HEK293 (cell line): ENCODE results near the gene OR5T2.

Source experiments
- CTCF ChIA-PET: fragments of 350-600 bp; formaldehyde crosslinking; extraction: SDS; loops from one replicate; lab custom pipeline; 2021; ENCODE audit warnings: antibody characterized with exemption; lab: Yijun Ruan, JAX
- POLR2A ChIA-PET: fragments of 300-600 bp; formaldehyde crosslinking; extraction: SDS; loops from one replicate; lab custom pipeline; 2020; ENCODE audit warnings: antibody characterized with exemption, inconsistent platforms; lab: Yijun Ruan, JAX
- H3K27ac ChIP-seq: fragments of 200-500 bp; sonication (Bioruptor generic); 2 replicates; pipeline ENCODE4 v1.5.1; 2014; ENCODE audit warnings: low read depth, low read length, control low read depth, inconsistent platforms; ENCODE audit errors: extremely low read depth
- H3K36me3 ChIP-seq, 2 experiments: fragments of 200-500 bp in 1 of 2; sonication (Bioruptor generic) in 1 of 2; 1 replicate in 1 of 2; 2 replicates in 1 of 2; pipeline ENCODE4 v1.5.1; 2014 to 2017; ENCODE audit warnings: inconsistent platforms in 2 of 2, low read length in 2 of 2; ENCODE audit not compliant: control insufficient read depth in 2 of 2, insufficient read depth in 1 of 2
- H3K4me1 ChIP-seq: fragments of 200-500 bp; sonication (Bioruptor generic); 2 replicates; pipeline ENCODE4 v1.5.1; 2014; ENCODE audit warnings: mild to moderate bottlenecking, low read length, inconsistent platforms; ENCODE audit not compliant: control insufficient read depth, insufficient read depth
- H3K4me3 ChIP-seq: 2 replicates; pipeline ENCODE4 v1.5.1; 2011; ENCODE audit warnings: low read depth, mild to moderate bottlenecking, control low read depth, low read length, moderate library complexity
- H3K9me3 ChIP-seq: fragments of 200-500 bp; sonication (Bioruptor generic); 2 replicates; pipeline ENCODE4 v1.5.1; 2014; ENCODE audit warnings: low read depth, low read length, inconsistent platforms; ENCODE audit not compliant: control insufficient read depth, insufficient read depth
- AEBP2 ChIP-seq: fragments of 450-650 bp; formaldehyde crosslinking; IDR thresholded peaks from 2 replicates; pipeline ENCODE4 v1.5.1; 2016; ENCODE audit warnings: missing biosample characterization, missing genetic modification characterization, borderline replicate concordance
- HOXC10 ChIP-seq: sonication (generic); formaldehyde crosslinking; IDR thresholded peaks from 2 replicates; pipeline ENCODE4 v1.8.1; 2023; ENCODE audit warnings: mild to moderate bottlenecking, missing genetic modification reagents
- KLF16 ChIP-seq: fragments of 450-650 bp; formaldehyde crosslinking; IDR thresholded peaks from 2 replicates; pipeline ENCODE4 v1.5.1; 2017; ENCODE audit warnings: missing biosample characterization, missing genetic modification characterization
- KLF9 ChIP-seq: fragments of 450-650 bp; formaldehyde crosslinking; IDR thresholded peaks from 2 replicates; pipeline ENCODE4 v1.5.1; 2016; ENCODE audit warnings: missing biosample characterization, missing genetic modification characterization, low read depth
- MEIS1 ChIP-seq: sonication (generic); formaldehyde crosslinking; IDR thresholded peaks from 2 replicates; pipeline ENCODE4 v1.8.1; 2022; ENCODE audit warnings: missing genetic modification reagents, mild to moderate bottlenecking, borderline replicate concordance
- PBX3 ChIP-seq: sonication (generic); formaldehyde crosslinking; IDR thresholded peaks from 2 replicates; pipeline ENCODE4 v1.8.1; 2022; ENCODE audit warnings: mild to moderate bottlenecking, moderate library complexity, missing genetic modification reagents
- REST ChIP-seq: fragments of 450-650 bp; formaldehyde crosslinking; IDR thresholded peaks from 2 replicates; pipeline ENCODE4 v1.5.1; 2016; ENCODE audit warnings: missing biosample characterization, missing genetic modification characterization
- ZBTB7A ChIP-seq: fragments of 450-650 bp; formaldehyde crosslinking; IDR thresholded peaks from 2 replicates; pipeline ENCODE4 v1.5.1; 2016; ENCODE audit warnings: low read depth, missing biosample characterization, missing genetic modification characterization
- ZEB2 ChIP-seq: fragments of 450-650 bp; formaldehyde crosslinking; IDR thresholded peaks from 2 replicates; pipeline ENCODE4 v1.5.1; 2016; ENCODE audit warnings: missing biosample characterization, missing genetic modification characterization
- ZFP3 ChIP-seq: fragments of 450-650 bp; formaldehyde crosslinking; IDR thresholded peaks from 2 replicates; pipeline ENCODE4 v1.5.1; 2016; ENCODE audit warnings: low read depth, missing biosample characterization, missing genetic modification characterization
- ZNF112 ChIP-seq: fragments of 450-650 bp; formaldehyde crosslinking; IDR thresholded peaks from 2 replicates; pipeline ENCODE4 v1.5.0; 2017; ENCODE audit warnings: missing biosample characterization, missing genetic modification characterization
- ZNF16 ChIP-seq: fragments of 450-650 bp; formaldehyde crosslinking; IDR thresholded peaks from 2 replicates; pipeline ENCODE4 v1.5.1; 2016; ENCODE audit warnings: low read depth, missing biosample characterization, missing genetic modification characterization
- ZNF211 ChIP-seq: fragments of 450-650 bp; formaldehyde crosslinking; IDR thresholded peaks from 2 replicates; pipeline ENCODE4 v1.5.1; 2016; ENCODE audit warnings: low read depth, missing biosample characterization, missing genetic modification characterization
- ZNF302 ChIP-seq: fragments of 450-650 bp; formaldehyde crosslinking; IDR thresholded peaks from 2 replicates; pipeline ENCODE4 v1.5.1; 2016; ENCODE audit warnings: missing biosample characterization, missing genetic modification characterization, low read depth
- ZNF324 ChIP-seq: fragments of 450-650 bp; formaldehyde crosslinking; IDR thresholded peaks from 2 replicates; pipeline ENCODE4 v1.5.1; 2016; ENCODE audit warnings: missing biosample characterization, missing genetic modification characterization
- ZNF341 ChIP-seq: fragments of 450-650 bp; formaldehyde crosslinking; IDR thresholded peaks from 2 replicates; pipeline ENCODE4; 2016; ENCODE audit warnings: low read depth, missing biosample characterization, missing genetic modification characterization
- ZNF423 ChIP-seq: fragments of 450-650 bp; formaldehyde crosslinking; IDR thresholded peaks from 2 replicates; pipeline ENCODE4 v1.5.1; 2016; ENCODE audit warnings: missing biosample characterization, missing genetic modification characterization
- ZNF433 ChIP-seq: fragments of 450-650 bp; formaldehyde crosslinking; IDR thresholded peaks from 2 replicates; pipeline ENCODE4 v1.5.1; 2016; ENCODE audit warnings: missing biosample characterization, missing genetic modification characterization, low read depth
- ZNF510 ChIP-seq: fragments of 450-650 bp; formaldehyde crosslinking; IDR thresholded peaks from 2 replicates; pipeline ENCODE4 v1.5.1; 2018; ENCODE audit warnings: mild to moderate bottlenecking, missing genetic modification characterization, missing biosample characterization; ENCODE audit not compliant: insufficient replicate concordance
- ZNF585B ChIP-seq: fragments of 450-650 bp; formaldehyde crosslinking; IDR thresholded peaks from 2 replicates; pipeline ENCODE4 v1.5.1; 2016; ENCODE audit warnings: missing biosample characterization, missing genetic modification characterization
- ZNF664 ChIP-seq: fragments of 450-650 bp; formaldehyde crosslinking; IDR thresholded peaks from 2 replicates; pipeline ENCODE4 v1.5.1; 2016; ENCODE audit warnings: missing biosample characterization, missing genetic modification characterization
- ZNF830 ChIP-seq: fragments of 450-650 bp; IDR thresholded peaks from 2 replicates; pipeline ENCODE4 v1.5.0; 2018; ENCODE audit warnings: missing biosample characterization, missing genetic modification characterization, low read depth, mild to moderate bottlenecking, moderate library complexity
- ZNF843 ChIP-seq: fragments of 450-650 bp; formaldehyde crosslinking; IDR thresholded peaks from 2 replicates; pipeline ENCODE4 v1.5.1; 2016; ENCODE audit warnings: missing biosample characterization, missing genetic modification characterization
- ZSCAN5A ChIP-seq: fragments of 450-650 bp; formaldehyde crosslinking; IDR thresholded peaks from 2 replicates; pipeline ENCODE4 v1.5.1; 2016; ENCODE audit warnings: missing biosample characterization, missing genetic modification characterization

The OR5T2 gene

GRCh38 chr11:56207790-56208189, 26.3 kb downstream of the OR5T2 start:
- TF ChIP-seq ZNF16: no peak
- no peak for TF ChIP-seq ZNF324 (tag by site-specific recombination)
- TF ChIP-seq ZNF843 (tag by site-specific recombination): no peak
- TF ChIP-seq ZNF341 (tag by site-specific recombination): no peak
- no peak for TF ChIP-seq ZNF423 (tag by site-specific recombination)
- TF ChIP-seq ZEB2 (tag by site-specific recombination): no peak
- no peak for TF ChIP-seq AEBP2
- no peak for TF ChIP-seq KLF16
- TF ChIP-seq HOXC10 (CRISPR knock-in tag): no peak
- no peak for TF ChIP-seq ZNF302 (tag by site-specific recombination)
- no peak for TF ChIP-seq MEIS1 (CRISPR knock-in tag)
- no peak for TF ChIP-seq ZNF830 (tag by site-specific recombination)
- no peak for TF ChIP-seq ZNF510 (tag by site-specific recombination)
- TF ChIP-seq PBX3: no peak
- TF ChIP-seq ZFP3 (tag by site-specific recombination): no peak
- CTCF ChIA-PET: no interaction called here
- H3K4me3 ChIP-seq: no peak overlapping the region
- no peaks in the 10 kb centered on the region for H3K4me1 ChIP-seq
- POLR2A ChIA-PET: no interaction called here
- H3K9me3 ChIP-seq: no peaks in the 10 kb centered on the region
- no peak overlapping the region for H3K27ac ChIP-seq
- H3K36me3 ChIP-seq: no peaks in the 10 kb centered on the region

GRCh38 chr11:56197367-56197766, 36.7 kb downstream of the OR5T2 start:
- Histone ChIP-seq H3K4me1 (no peaks in the 10 kb centered on the region), H3K36me3 (no peaks in the 10 kb centered on the region)
- POLR2A ChIA-PET: no interaction called here
- TF ChIP-seq ZSCAN5A (tag by site-specific recombination): no peak
- no peak for TF ChIP-seq ZNF664
- TF ChIP-seq, all 188 proteins: peak for 0
- no peak overlapping the region for H3K4me3 ChIP-seq
- no peak overlapping the region for H3K27ac ChIP-seq
- H3K9me3 ChIP-seq: no peaks in the 10 kb centered on the region
- CTCF ChIA-PET: no interaction called here

GRCh38 chr11:56196705-56197104, 37.4 kb downstream of the OR5T2 start:
- no peaks in the 10 kb centered on the region for H3K36me3 ChIP-seq
- H3K9me3 ChIP-seq: no peaks in the 10 kb centered on the region
- H3K4me3 ChIP-seq: no peak overlapping the region
- POLR2A ChIA-PET: no interaction called here
- no peak overlapping the region for H3K27ac ChIP-seq
- CTCF ChIA-PET: no interaction called here
- H3K4me1 ChIP-seq: no peaks in the 10 kb centered on the region
- TF ChIP-seq ZNF585B (tag by site-specific recombination) (no peak), REST (no peak), ZNF112 (tag by site-specific recombination) (no peak), ZNF211 (tag by site-specific recombination) (no peak), ZBTB7A (no peak), PBX3 (no peak), ZNF433 (tag by site-specific recombination) (no peak), KLF9 (tag by site-specific recombination) (no peak)
